ENCODE measurements around the gene CDH1.
"Not testable (repeated sequence)": the region's sequence is repeated elsewhere in the genome, so short reads cannot be mapped to it uniquely, and the experiment has no call there.

Gene CDH1

DNA sequence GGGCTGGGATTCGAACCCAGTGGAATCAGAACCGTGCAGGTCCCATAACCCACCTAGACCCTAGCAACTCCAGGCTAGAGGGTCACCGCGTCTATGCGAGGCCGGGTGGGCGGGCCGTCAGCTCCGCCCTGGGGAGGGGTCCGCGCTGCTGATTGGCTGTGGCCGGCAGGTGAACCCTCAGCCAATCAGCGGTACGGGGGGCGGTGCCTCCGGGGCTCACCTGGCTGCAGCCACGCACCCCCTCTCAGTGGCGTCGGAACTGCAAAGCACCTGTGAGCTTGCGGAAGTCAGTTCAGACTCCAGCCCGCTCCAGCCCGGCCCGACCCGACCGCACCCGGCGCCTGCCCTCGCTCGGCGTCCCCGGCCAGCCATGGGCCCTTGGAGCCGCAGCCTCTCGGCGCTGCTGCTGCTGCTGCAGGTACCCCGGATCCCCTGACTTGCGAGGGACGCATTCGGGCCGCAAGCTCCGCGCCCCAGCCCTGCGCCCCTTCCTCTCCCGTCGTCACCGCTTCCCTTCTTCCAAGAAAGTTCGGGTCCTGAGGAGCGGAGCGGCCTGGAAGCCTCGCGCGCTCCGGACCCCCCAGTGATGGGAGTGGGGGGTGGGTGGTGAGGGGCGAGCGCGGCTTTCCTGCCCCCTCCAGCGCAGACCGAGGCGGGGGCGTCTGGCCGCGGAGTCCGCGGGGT, at the start of gene CDH1:
Gene CDH1, plus strand, starts transcription at position 247 of the 684 bp plus-strand sequence. Its CDS starts 124 bp downstream, at position 371.
- DNase-seq (ENCODE audit: low read depth in 2 of 3, low spot score in 1 of 3), result no peak

DNA sequence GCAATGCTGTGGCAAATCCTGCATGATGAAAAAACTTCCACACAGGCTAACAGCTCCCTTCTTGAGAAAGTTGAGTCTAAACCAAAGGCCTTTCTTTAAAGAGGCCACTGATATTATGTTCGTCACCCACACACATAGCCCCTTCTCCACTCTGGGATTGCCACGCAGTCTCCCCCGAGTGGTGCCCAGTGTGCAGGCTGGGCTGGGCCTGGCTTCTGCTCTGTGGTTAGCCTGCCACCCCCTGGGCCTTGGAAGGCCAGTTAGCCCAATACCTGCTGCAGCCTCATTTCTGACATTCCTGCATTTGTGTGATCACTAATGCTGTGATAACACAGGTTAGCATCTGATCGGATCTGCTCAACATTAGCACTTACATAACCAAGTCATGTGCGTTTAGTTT, 47.2 kb upstream of the CDH1 start:
- no peak for DNase-seq (ENCODE audit: low read depth in 2 of 3, low spot score in 1 of 3)

DNA sequence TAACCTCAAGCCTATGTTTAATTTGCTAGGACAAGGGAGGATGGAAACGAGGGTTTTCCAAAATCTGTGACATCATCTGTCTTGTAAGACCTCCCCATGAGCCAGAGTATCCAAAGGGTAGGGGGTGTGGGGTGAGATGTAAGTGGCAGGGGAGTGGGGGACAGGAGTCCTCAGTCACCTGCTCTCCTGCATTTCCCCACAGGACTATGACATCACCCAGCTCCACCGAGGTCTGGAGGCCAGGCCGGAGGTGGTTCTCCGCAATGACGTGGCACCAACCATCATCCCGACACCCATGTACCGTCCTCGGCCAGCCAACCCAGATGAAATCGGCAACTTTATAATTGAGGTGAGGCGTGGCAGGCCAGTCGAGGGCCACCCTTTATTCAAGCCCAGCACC, 41.5 kb upstream of the CDH1 start:
- no peak for DNase-seq (ENCODE audit: low read depth in 2 of 3, low spot score in 1 of 3)

DNA sequence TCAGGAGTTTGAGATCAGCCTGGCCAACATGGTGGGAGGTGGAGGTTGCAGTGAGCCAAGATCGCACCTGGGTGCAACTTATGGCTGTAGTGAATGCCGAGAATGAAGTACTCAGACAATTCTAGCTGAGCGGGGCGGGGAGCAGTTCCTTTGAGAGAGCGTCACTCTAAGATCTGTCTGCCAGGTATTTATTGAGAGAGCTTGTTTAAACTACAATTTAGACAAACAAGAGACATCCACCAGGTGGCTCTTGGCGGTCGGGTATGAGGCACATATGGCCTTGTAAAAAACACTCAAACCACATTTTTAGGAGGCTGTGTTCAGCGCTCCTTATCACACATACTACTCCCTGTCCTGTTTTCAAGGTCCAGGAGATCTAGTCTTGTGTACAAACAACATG, 40.6 kb upstream of the CDH1 start:
- DNase-seq (ENCODE audit: low read depth in 2 of 3, low spot score in 1 of 3), result no peak

DNA sequence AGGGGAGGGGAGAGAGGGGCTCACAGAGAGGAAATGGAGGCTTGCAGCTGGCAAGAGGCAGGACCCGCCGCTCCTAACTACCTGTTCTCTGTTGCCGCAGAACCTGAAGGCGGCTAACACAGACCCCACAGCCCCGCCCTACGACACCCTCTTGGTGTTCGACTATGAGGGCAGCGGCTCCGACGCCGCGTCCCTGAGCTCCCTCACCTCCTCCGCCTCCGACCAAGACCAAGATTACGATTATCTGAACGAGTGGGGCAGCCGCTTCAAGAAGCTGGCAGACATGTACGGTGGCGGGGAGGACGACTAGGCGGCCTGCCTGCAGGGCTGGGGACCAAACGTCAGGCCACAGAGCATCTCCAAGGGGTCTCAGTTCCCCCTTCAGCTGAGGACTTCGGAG, 39.0 kb upstream of the CDH1 start:
- no peak for DNase-seq (ENCODE audit: low read depth in 2 of 3, low spot score in 1 of 3)

DNA sequence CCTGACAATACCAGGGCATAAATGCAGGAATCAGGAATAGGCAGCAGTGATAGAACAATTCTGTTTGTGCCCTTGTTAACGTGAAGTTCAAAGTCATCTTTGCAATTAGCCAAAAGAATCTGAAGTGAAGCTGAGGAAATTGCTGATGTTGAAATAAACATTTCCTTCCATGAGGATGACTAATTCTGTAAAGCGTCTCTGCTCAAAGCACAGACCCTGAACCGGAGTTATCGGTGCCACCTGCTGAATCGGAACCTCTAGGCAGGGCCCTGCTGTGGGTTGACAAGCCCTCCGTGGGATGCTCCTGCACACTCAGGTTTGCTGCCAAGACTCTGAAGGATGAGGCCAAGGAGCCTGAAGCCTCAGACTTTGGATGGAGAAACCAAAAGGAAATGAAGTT, 37.0 kb upstream of the CDH1 start:
- DNase-seq (ENCODE audit: low read depth in 2 of 3, low spot score in 1 of 3), result no peak

DNA sequence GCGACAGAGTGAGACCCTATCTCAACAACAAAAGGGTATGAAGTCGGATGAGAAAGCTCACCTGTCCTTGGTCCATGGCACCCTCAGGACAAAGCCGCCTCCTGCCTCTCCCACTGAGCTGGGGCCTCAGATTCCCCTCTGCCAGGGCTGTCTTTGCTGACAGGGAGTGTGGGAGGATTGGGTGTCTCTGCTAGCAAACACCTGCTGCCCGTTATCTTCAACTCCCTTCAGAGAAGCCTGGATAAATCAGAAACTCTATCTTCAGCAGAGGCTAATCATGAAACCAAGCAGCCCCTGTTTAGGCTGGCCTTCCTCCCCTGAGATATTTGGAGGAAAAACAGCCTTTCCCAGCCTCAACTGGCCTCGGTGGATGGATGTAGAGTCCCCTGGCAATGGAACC, 36.3 kb upstream of the CDH1 start:
- DNase-seq (ENCODE audit: low read depth in 2 of 3, low spot score in 1 of 3), result no peak

DNA sequence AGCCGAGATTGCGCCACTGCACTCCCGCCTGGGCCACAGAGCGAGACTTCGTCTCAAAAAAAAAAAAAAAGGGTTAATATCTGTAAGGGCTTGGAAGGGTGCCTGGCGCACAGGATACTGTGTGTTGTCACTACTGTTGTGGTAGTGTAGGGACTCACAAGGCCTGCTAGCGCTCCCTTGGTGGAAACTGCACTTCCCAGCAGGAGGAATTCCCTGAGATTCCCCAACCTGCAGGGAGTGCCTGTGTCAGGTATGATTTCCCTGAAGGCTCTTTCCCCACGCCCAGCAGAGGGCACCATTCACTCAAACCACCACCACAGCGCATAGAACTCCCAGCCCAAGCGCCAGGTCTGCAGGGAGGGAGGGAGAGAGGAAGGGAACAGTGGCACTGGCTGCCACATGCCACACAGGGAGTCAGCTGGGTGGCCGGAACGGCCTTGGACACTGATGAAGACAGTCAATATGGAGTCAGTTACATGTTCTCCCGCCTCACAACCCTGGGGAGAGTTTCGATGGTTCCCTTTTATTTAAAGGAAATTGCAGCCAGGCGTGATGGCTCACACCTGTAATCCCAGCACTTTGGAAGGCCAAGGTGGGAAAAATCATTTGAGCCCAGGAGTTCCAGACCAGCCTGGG, 32.7 kb upstream of the CDH1 start:
- peak; percentile 43 to 63 (median 59) for DNase-seq (ENCODE audit: low read depth in 2 of 3, low spot score in 1 of 3)

DNA sequence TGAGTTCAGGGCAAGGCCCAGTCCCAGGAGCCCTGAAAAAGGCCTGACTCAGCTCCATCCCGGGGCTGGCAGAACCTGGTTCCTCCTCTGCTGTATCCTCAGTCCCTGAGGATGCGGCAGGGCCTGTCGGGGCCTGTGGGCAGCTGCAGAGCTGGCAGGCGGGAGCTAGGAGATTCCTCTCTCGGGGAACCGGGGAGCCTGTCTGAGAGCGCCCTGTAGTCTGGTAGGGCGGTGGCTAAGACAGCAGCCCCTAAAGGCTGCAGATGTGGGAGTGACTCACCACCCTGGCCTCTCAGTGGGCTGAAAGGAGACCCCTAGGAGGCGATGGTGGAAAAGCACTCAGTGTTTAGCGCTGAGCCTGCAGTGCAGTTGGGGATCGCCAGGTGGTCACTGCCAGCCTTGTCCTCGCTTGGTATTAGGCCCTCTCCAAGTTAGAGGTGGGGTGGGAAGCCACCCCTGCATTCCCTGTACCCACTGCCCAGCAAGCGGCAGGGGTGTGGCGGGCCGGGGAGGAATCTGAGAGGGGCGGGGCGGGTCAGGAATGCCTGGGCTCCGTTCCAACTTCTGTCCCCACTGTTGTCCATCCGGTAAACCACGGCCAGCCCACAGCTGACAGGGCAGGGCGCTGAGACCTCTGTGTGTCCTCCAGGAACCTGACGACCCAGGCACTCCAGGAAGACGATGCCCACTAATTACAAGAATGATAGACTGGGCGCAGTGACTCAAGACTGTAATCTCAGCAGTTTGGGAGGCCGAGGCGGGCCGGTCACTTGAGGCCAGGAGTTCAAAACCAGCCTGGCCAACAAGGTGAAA, 29.5 kb upstream of the CDH1 start:
- DNase-seq (ENCODE audit: low read depth in 2 of 3, low spot score in 1 of 3), result no peak

DNA sequence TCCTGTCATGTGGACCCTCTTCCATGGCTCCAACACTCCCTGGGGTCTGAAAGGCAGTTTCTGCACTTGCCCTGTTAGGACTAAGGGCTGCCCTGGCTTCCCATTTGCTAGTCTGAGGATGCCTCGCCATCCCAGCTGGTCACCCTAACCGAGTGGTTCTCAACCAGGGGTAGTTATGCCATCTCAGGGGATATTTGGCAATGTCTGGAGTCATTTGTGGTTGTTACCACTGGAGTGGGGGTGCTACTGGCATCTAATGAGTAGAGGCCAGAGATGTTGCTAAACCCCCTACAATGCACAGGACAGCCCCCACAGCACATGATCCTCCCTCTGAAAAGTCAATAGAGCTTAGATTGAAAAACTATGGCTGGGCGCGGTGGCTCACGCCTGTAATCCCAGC, 26.9 kb upstream of the CDH1 start:
- no peak for DNase-seq (ENCODE audit: low read depth in 2 of 3, low spot score in 1 of 3)

DNA sequence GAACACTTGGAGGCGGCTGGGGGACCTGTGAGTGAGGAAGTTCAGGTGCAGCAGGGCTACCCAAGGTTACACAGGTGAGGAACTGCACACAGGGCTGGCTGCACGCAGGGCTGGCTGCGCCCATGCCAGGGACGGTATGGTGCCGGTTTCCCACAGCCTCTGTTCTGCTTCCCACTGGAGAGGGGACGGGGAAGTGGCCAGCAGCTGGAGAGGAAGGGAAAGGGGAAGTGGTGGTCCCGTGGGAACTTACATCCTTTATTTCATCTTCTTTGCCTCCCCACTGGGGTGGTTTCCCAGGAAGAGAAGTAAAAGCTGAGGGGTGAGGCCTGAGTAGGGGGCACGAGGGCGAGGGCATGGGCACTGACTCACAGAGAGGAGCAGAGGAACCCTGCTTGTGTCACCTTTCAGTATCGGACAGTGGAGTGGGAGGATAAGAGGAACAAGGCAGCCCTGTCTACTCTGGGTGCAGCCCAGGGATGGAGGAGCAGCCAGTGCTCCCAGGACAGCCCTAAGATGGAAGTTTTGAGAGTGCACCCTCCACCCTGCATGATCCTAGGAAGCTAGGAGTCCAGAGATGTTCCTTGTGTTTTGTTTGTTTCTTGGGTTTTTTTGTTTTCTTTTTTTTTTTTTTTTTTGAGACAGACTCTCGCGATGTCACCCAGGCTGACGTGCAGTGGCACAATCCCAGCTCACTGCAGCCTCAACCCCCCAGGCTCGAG, 25.5 kb upstream of the CDH1 start:
- no peak for DNase-seq (ENCODE audit: low read depth in 2 of 3, low spot score in 1 of 3)

DNA sequence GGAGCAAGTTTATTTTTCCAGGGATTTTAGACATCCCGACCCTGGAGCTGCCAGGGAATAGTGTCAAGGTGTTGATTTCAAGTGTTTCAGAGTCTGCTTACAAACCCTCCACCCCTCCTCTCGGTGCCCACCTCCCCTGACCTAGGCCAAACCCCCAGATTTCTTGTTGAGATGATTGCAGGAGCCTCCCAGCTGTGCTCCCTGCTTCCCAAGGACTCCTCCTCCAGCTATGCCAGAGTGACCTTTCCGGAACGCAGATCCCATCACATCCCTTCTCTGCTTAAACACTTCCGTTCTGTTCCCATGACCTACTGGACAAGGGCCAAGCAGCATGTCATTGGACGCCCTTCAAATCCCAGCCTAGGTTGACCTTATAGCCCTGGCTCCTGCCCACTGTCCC, 23.7 kb upstream of the CDH1 start:
- DNase-seq (ENCODE audit: low read depth in 2 of 3, low spot score in 1 of 3), result no peak

DNA sequence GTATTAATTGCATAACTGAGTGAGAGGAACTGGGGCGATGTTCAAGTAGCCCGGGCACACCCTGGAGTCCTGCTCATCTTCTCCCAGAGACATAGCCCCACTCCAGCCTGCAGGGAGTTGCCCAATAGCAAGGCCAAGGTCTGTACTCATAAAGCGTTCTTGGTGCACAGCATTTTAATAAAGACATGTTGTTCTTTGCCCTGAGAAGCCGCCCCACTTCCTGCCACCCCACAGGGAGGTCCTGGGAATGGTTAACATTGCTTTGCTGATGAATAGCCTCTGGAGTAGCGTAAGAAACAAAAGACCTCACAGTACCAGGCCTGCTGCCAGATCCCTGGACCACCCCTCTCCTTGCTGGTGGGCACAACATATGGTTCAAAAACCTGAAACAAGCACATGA, 21.6 kb upstream of the CDH1 start:
- DNase-seq (ENCODE audit: low read depth in 2 of 3, low spot score in 1 of 3), result no peak

DNA sequence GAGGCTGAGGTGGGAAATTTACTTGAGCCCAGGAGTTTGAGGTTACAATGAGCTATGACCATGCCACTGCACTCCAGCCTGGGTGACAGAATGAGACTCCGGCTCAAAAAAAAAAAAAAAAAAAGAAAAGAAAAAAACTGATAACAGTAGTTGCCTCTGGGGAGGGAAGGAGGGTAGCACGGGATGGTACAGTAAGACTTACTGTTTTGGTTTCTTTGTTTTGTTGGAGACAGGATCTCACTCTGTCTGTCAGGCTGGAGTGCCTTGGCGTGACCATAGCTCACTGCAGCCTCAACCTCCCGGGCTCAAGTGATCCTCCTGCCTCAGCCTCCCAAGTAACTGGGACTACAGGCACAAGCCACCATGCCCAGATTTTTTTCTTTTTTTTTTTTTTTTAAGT, 20.6 kb upstream of the CDH1 start:
- DNase-seq (ENCODE audit: low read depth in 2 of 3, low spot score in 1 of 3), result not testable (repeated sequence)

DNA sequence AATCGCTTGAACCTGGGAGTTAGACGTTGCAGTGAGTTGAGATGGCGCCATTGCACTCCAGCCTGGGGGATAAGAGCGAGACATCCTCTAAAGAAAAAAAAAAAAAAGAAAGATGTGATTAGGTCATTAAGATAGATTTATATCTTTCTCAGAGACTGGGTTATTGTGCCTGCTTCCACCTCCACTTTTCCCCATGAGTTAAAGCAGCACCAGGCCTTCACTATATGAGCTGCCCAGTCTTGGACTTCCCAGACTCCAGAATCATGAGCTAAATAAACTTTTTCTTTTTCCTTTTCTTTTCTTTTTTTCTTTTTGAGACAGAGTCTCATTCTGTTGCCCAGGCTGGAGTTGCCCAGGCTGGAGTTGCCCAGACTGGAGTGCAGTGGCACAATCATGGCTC, 19.4 kb upstream of the CDH1 start:
- DNase-seq (ENCODE audit: low read depth in 2 of 3, low spot score in 1 of 3), result no peak

DNA sequence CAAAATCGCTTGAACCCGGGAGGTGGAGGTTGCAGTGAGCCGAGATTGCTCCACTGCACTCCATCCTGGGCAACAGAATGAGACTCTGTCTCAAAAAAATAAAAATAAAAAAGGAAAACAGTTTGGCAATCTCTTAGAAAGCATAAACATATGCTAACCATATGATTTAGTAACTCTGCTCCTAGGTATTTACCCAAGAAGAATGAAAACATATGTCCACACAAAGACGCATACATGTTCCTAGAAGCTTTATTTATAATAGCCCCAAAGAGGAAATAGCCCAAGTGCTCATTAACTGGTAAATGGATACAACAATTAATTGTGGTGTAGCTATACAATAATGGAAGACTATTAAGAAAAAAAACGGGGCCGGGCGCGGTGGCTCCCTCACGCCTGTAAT, 18.5 kb upstream of the CDH1 start:
- DNase-seq (ENCODE audit: low read depth in 2 of 3, low spot score in 1 of 3), result no peak

DNA sequence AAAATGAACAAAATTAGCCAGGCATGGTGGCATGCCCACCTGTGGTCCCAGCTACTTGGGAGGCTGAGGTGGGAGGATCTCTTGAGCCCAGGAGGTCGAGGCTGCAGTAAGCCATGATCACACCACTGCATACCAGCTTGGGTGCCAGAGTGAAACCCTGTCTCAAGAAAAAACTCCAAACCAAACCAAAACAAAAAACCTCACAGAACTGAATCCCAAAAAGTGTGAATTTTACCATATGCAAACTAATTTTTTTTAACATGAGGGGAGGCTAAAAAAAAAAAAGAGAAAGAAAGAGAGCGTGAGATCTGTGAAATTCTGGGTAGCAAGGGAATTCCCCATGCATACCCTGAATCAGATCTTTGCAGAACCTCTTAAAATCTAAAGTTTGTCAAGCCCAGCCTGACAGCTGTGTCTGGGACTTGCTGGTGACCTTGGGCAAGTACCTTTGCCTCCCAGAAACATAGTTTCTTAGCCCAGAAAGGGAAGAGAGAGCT, 17.1 kb upstream of the CDH1 start:
- no peak for DNase-seq (ENCODE audit: low read depth in 2 of 3, low spot score in 1 of 3)

DNA sequence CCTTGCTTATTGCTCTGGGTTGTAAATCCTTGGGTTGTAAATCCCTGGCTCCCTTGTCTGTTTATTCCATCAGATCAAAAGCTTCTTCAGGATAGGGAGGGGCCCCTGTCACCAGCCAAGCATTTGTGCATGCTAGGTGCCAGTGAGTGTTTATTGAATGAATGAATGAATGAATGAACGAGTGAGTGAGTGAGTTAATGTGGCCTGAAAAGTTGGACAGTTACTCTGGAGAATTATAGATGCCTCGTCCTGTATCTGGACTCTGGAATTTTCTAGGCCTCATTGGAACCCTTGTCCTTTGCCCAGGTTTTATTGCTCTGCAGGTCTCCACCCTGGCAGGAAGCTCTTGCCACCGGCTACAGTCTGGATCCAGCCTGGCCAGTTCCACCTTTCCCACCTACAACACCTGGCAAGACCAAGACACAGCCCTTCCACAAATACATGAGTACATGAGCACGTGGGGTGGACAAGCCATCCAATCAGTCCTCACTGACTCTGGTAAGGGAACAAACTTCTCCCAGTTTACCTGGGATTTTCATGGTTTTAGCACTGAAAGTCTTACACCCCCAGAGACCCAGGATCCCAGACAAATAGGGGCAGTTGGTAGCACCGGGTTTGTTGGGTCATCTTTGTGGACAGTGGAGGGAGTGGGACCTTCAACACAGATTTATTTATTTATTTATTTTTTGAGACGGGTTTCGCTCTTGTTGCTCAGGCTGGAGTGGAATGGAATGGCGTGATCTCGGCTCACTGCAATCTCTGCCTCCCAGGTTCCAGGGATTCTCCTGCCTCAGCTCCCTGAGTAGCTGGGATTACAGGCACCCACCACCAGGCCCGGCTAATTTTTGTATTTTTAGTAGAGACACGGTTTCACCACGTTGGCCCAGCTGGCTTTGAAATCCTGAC, 14.7 kb upstream of the CDH1 start:
- DNase-seq (ENCODE audit: low read depth in 2 of 3, low spot score in 1 of 3), result no peak

DNA sequence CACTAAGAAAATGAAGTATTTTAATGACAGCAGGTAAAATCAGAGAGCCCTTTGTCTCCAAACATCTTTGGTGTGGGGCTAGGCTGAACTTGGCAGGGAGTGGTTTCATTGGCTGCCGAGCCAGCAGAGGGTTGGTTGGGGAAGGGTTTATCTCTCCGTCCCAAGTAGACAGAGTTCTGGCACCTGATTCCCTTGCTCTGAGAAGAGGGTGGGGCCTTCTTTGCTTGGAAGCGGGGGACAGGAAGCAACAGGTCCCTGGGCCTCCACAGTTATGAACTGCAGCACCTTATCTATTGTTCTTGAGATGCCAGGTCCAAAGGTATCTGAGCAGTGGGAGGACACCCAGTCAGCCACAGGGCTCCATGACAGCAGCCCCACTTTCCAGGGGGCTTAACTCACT, 12.3 kb upstream of the CDH1 start:
- no peak for DNase-seq (ENCODE audit: low read depth in 2 of 3, low spot score in 1 of 3)

DNA sequence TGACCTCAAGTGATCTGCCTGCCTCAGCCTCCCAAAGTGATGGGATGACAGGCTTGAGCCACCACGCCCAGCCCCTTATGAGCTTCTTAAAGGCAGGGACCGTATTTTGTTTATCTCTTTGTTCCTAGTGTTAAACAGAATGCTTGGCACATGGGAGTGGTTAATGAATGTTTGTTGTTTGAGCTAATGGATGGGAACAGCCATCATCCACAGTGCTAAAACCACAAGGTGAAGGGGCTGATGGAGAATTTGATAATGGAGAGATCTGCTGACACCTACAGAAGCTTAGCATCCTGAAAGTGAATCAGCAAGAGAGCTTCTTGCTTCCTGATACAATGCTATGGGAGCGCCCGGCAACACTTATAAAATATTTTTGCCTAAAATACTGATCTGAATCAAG, 8.6 kb upstream of the CDH1 start:
- DNase-seq (ENCODE audit: low read depth in 2 of 3, low spot score in 1 of 3), result no peak
